ENCODE data around the gene NLRP9.

GRCh38 chr19:55699221-55699620, 39.0 kb downstream of the NLRP9 start:
- TF ChIP-seq EP300 (IDR thresholded peaks at IDR 0.05; ENCODE audit: low read depth) (no peak), POLR2AphosphoS5 (IDR thresholded peaks at IDR 0.05) (no peak), POLR2A (IDR thresholded peaks at IDR 0.05) (no peak)

Measured in transverse colon (tissue), 3 donors.